Cardiac ventricle fibroblast (primary cell): ENCODE measurements around the gene DACH2. TPM values are rescaled to one million over a fixed set of nuclear protein-coding genes. Genes with fewer than 3 reads are reported as not detected.

Experiments used
- total RNA-seq: library from RNA; depleted of rRNA; stranded (reverse); fragments of >200 nt; gene quantifications from 2 replicates; pipeline ENCODE4 v1.2.3, GENCODE V29; 2015

The DACH2 gene
- total RNA-seq: not detected in 2 replicates

GRCh38 chrX:86148024-86148511 lies at the start of gene DACH2:
Gene DACH2 (plus strand): TSS chrX:86148451.

Other genes with a start within 250 kb of the DACH2 start
- 10.3 and 10.5 TPM in 2 replicates for gene CHM, start 100.9 kb upstream of the DACH2 start, total RNA-seq